ENCODE results near the gene ABCC11. TPM values are rescaled to one million over a fixed set of nuclear protein-coding genes. Genes with fewer than 3 reads are reported as not detected.

Gene ABCC11
- total and polyA plus RNA-seq, 2 donors (not counting 1 experiment from before 2014, with no cell fraction given): 0.09 TPM; not detected in 1

GRCh38 chr16:48287239-48287638, 39.9 kb upstream of the ABCC11 start:
- H3K27me3 ChIP-seq (replicated peaks in 1 of 4; ENCODE audit: control extremely low read depth in 1 of 4, control insufficient read depth in 3 of 4, insufficient read depth in 4 of 4, low read length in 3 of 4): no peaks in the 10 kb centered on the region
- no peak for TF ChIP-seq CTCF (IDR thresholded peaks at IDR 0.05)
- no peak for TF ChIP-seq EZH2 (IDR thresholded peaks at IDR 0.05; ENCODE audit: borderline replicate concordance, insufficient read depth, low read depth, low read length, poor library complexity, severe bottlenecking)
- no peaks in the 10 kb centered on the region for H3K4me1 Mint-ChIP-seq
- H3K4me3 Mint-ChIP-seq: no peak overlapping the region
- H2AFZ ChIP-seq (ENCODE audit: insufficient read depth, low read depth, low read length, poor library complexity, severe bottlenecking): no peak overlapping the region
- H4K20me1 ChIP-seq (ENCODE audit: control insufficient read depth, insufficient read depth, low read length, poor library complexity, severe bottlenecking): no peaks in the 10 kb centered on the region
- H3K79me2 ChIP-seq (ENCODE audit: control insufficient read depth, insufficient read depth, low read length): peaks cover 15% of the 10 kb centered on the region
- DNase-seq (no peak), ATAC-seq (ENCODE audit: low read depth) (no peak)
- no peaks in the 10 kb centered on the region for H3K4me1 ChIP-seq (ENCODE audit: control insufficient read depth in 2 of 2, insufficient read depth in 2 of 2, low read length in 2 of 2)
- intact Hi-C loops (cut with micrococcal nuclease): no loop called here
- H3K9ac ChIP-seq (ENCODE audit: low read length): no peak overlapping the region
- H3K4me2 ChIP-seq (replicated peaks; ENCODE audit: low read depth, low read length, poor library complexity, severe bottlenecking): no peak overlapping the region
- peaks cover 4% of the 10 kb centered on the region for H3K9me3 Mint-ChIP-seq (ENCODE audit: insufficient read depth)
- H3K27ac ChIP-seq (ENCODE audit: low read length in 2 of 2): no peak overlapping the region
- peaks cover 24 to 55% of the 10 kb centered on the region in 2 experiments for H3K36me3 ChIP-seq (replicated peaks in 1 of 2; ENCODE audit: control extremely low read depth in 1 of 2, control insufficient read depth in 1 of 2, extremely low read depth in 1 of 2, insufficient read depth in 2 of 2, low read length in 1 of 2)
- no peaks in the 10 kb centered on the region for H3K27me3 Mint-ChIP-seq
- no peak overlapping the region for H3K27ac Mint-ChIP-seq
- POLR2A ChIA-PET: no interaction called here
- peaks cover 6 to 8% (median 8%) of the 10 kb centered on the region in 3 donors for H3K9me3 ChIP-seq (ENCODE audit: control extremely low read depth in 1 of 3, control insufficient read depth in 2 of 3, insufficient read depth in 1 of 3, low read length in 2 of 3)
- CTCF ChIA-PET: interaction anchor here (1.0 kb wide), 1 partner anchor 12 kb away, joined by 3 read pairs; no protein-coding TSS in a partner anchor
- no peak overlapping the region for H3K4me3 ChIP-seq (ENCODE audit: control extremely low read depth in 1 of 5, extremely low read depth in 1 of 5, insufficient read depth in 1 of 5, low read depth in 2 of 5, low read length in 4 of 5)

GRCh38 chr16:48284772-48285409, 37.6 kb upstream of the ABCC11 start:
- peaks cover 4% of the 10 kb centered on the region for H3K9me3 Mint-ChIP-seq (ENCODE audit: insufficient read depth)
- intact Hi-C loops (cut with micrococcal nuclease): no loop called here
- TF ChIP-seq CTCF (IDR thresholded peaks at IDR 0.05) (no peak), EZH2 (IDR thresholded peaks at IDR 0.05; ENCODE audit: borderline replicate concordance, insufficient read depth, low read depth, low read length, poor library complexity, severe bottlenecking) (no peak)
- Histone ChIP-seq H3K9ac (ENCODE audit: low read length) (no peak overlapping the region), H3K9me3 (ENCODE audit: control extremely low read depth in 1 of 3, control insufficient read depth in 2 of 3, insufficient read depth in 1 of 3, low read length in 2 of 3) (peaks cover 6 to 8% (median 8%) of the 10 kb centered on the region in 3 donors), H3K36me3 (replicated peaks in 1 of 2; ENCODE audit: control extremely low read depth in 1 of 2, control insufficient read depth in 1 of 2, extremely low read depth in 1 of 2, insufficient read depth in 2 of 2, low read length in 1 of 2) (peaks cover 22 to 41% of the 10 kb centered on the region in 2 experiments), H3K79me2 (ENCODE audit: control insufficient read depth, insufficient read depth, low read length) (peaks cover 12% of the 10 kb centered on the region), H3K27ac (ENCODE audit: low read length in 2 of 2) (no peak overlapping the region), H3K4me3 (ENCODE audit: control extremely low read depth in 1 of 5, extremely low read depth in 1 of 5, insufficient read depth in 1 of 5, low read depth in 2 of 5, low read length in 4 of 5) (no peak overlapping the region), H3K4me1 (ENCODE audit: control insufficient read depth in 2 of 2, insufficient read depth in 2 of 2, low read length in 2 of 2) (no peaks in the 10 kb centered on the region), H2AFZ (ENCODE audit: insufficient read depth, low read depth, low read length, poor library complexity, severe bottlenecking) (no peak overlapping the region), H4K20me1 (ENCODE audit: control insufficient read depth, insufficient read depth, low read length, poor library complexity, severe bottlenecking) (no peaks in the 10 kb centered on the region), H3K4me2 (replicated peaks; ENCODE audit: low read depth, low read length, poor library complexity, severe bottlenecking) (no peak overlapping the region), H3K27me3 (replicated peaks in 1 of 4; ENCODE audit: control extremely low read depth in 1 of 4, control insufficient read depth in 3 of 4, insufficient read depth in 4 of 4, low read length in 3 of 4) (no peaks in the 10 kb centered on the region)
- CTCF ChIA-PET: no interaction called here
- ATAC-seq (ENCODE audit: low read depth): no peak
- POLR2A ChIA-PET: no interaction called here
- H3K27ac Mint-ChIP-seq: no peak overlapping the region
- no peaks in the 10 kb centered on the region for H3K4me1 Mint-ChIP-seq
- H3K4me3 Mint-ChIP-seq: no peak overlapping the region
- DNase-seq: no peak
- no CpG with 5 or more reads among the region's 4 CpGs for whole genome bisulfite sequencing (ENCODE audit: insufficient coverage)
- H3K27me3 Mint-ChIP-seq: no peaks in the 10 kb centered on the region
